ENCODE measurements around the gene CRELD1. TPM values are rescaled to one million over a fixed set of nuclear protein-coding genes. Genes with fewer than 3 reads are reported as not detected.
A peak's percentile ranks its signal among the peaks of the same experiment; 100 is the strongest.

The CRELD1 gene
- total and polyA plus RNA-seq, 2 of the 13 experiments (the other 11 are each of a cell fraction or from before 2014, with no cell fraction given), result 27.1 to 61.9 TPM

DNA sequence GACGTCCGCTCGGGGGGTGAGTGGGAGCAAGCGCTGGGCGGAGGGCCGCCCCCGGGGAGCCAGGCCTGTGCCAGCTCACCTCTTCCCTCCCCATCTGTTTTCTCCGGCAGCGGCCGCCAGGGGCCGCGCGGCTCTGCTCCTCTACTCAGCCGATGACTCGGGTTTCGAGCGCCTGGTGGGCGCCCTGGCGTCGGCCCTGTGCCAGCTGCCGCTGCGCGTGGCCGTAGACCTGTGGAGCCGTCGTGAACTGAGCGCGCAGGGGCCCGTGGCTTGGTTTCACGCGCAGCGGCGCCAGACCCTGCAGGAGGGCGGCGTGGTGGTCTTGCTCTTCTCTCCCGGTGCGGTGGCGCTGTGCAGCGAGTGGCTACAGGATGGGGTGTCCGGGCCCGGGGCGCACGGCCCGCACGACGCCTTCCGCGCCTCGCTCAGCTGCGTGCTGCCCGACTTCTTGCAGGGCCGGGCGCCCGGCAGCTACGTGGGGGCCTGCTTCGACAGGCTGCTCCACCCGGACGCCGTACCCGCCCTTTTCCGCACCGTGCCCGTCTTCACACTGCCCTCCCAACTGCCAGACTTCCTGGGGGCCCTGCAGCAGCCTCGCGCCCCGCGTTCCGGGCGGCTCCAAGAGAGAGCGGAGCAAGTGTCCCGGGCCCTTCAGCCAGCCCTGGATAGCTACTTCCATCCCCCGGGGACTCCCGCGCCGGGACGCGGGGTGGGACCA, 632 bp upstream of the CRELD1 start (continued):
- no peak for TF ChIP-seq ZNF3 (CRISPR knock-in tag; IDR thresholded peaks at IDR 0.05)
- peak; percentile 17; the same call in 1 of the 2 replicates for TF ChIP-seq NKX3-1 (CRISPR knock-in tag; IDR thresholded peaks at IDR 0.05)
- TF ChIP-seq ZNF562 (CRISPR knock-in tag; IDR thresholded peaks at IDR 0.05; ENCODE audit: borderline replicate concordance), result no peak
- 0 out of 2 replicates have a peak, but pooled peaks have one; percentile 15 for TF ChIP-seq AKAP8 (CRISPR knock-in tag; IDR thresholded peaks at IDR 0.05)
- TF ChIP-seq MIXL1 (CRISPR knock-in tag; IDR thresholded peaks at IDR 0.05), result no peak
- 0 out of 2 replicates have a peak, but pooled peaks have one; percentile 45 for TF ChIP-seq MTF1 (CRISPR knock-in tag; IDR thresholded peaks at IDR 0.05)
- peak; percentile 77; the same call in 1 of the 2 replicates for TF ChIP-seq NR1H2 (CRISPR knock-in tag; IDR thresholded peaks at IDR 0.05; ENCODE audit: borderline replicate concordance, low read depth)
- TF ChIP-seq ZFP37 (CRISPR knock-in tag; IDR thresholded peaks at IDR 0.05; ENCODE audit: borderline replicate concordance), result no peak
- no peak for TF ChIP-seq ZFP36L2 (CRISPR knock-in tag; IDR thresholded peaks at IDR 0.05)
- no peak for TF ChIP-seq TARDBP (CRISPR knock-in tag; IDR thresholded peaks at IDR 0.05)
- TF ChIP-seq MXI1 (IDR thresholded peaks at IDR 0.05; ENCODE audit: borderline replicate concordance, low read depth, low read length), result peak; percentile 29; the same call in 1 of the 3 replicates
- TF ChIP-seq, protein P1, sequence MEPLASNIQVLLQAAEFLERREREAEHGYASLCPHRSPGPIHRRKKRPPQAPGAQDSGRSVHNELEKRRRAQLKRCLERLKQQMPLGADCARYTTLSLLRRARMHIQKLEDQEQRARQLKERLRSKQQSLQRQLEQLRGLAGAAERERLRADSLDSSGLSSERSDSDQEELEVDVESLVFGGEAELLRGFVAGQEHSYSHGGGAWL (CRISPR knock-in tag; IDR thresholded peaks at IDR 0.05), result peak; percentile 79
- TF ChIP-seq TP53 (CRISPR knock-in tag; conservative IDR thresholded peaks at IDR 0.05), result no peak
- TF ChIP-seq YEATS4 (CRISPR knock-in tag; IDR thresholded peaks at IDR 0.05; ENCODE audit: borderline replicate concordance), result no peak; the same call in 1 of the 2 replicates
- peak; percentile 48 for TF ChIP-seq DMAP1 (CRISPR knock-in tag; IDR thresholded peaks at IDR 0.05)
- TF ChIP-seq FOSL1 (CRISPR knock-in tag; IDR thresholded peaks at IDR 0.05; ENCODE audit: borderline replicate concordance), result no peak; the same call in 1 of the 2 replicates
- peak; percentile 66; the same call in 1 of the 2 replicates for TF ChIP-seq ZNF543 (CRISPR knock-in tag; IDR thresholded peaks at IDR 0.05)
